ENCODE results near the gene CPEB1. TPM values are rescaled to one million over a fixed set of nuclear protein-coding genes. Genes with fewer than 3 reads are reported as not detected.

Gene CPEB1
- total and polyA plus RNA-seq, 9 donors: 5.4 to 28.9 (median 10.5) TPM

GRCh38 chr15:82556315-82557035 lies 90.7 kb downstream of the CPEB1 start:
- intact Hi-C loops (cut with DNase I): no loop called here
- no peaks in the 10 kb centered on the region for H3K36me3 ChIP-seq

GRCh38 chr15:82554849-82555248 lies 92.3 kb downstream of the CPEB1 start:
- 95 to 96% (median 96%) methylated on average over 2 of the region's 2 CpGs for WGBS, 3 donors
- Histone ChIP-seq H3K27me3 (no peaks in the 10 kb centered on the region), H3K4me1 (ENCODE audit: insufficient read depth) (no peaks in the 10 kb centered on the region), H3K9me3 (no peaks in the 10 kb centered on the region), H3K36me3 (no peaks in the 10 kb centered on the region), H3K27ac (no peak overlapping the region), H3K4me3 (no peak overlapping the region)
- TF ChIP-seq CTCF (IDR thresholded peaks at IDR 0.05): no peak
- TF ChIP-seq EP300 (IDR thresholded peaks at IDR 0.05): no peak
- TF ChIP-seq POLR2A (IDR thresholded peaks at IDR 0.05): no peak
- intact Hi-C loops (cut with DNase I): no loop called here
- no peak for DNase-seq

More at GRCh38 chr15:82556315-82557035, 90.7 kb downstream of the CPEB1 start:
- TF ChIP-seq POLR2A (IDR thresholded peaks at IDR 0.05) (no peak), CTCF (IDR thresholded peaks at IDR 0.05) (no peak), EP300 (IDR thresholded peaks at IDR 0.05) (no peak)
- no peak for DNase-seq
- Histone ChIP-seq H3K27ac (no peak overlapping the region), H3K9me3 (no peaks in the 10 kb centered on the region), H3K4me3 (no peak overlapping the region), H3K27me3 (no peaks in the 10 kb centered on the region), H3K4me1 (ENCODE audit: insufficient read depth) (no peaks in the 10 kb centered on the region)
- WGBS, 3 donors: 77 to 78% (median 77%) methylated on average over 7 of the region's 7 CpGs

GRCh38 chr15:82554351-82554750 lies 92.8 kb downstream of the CPEB1 start:
- intact Hi-C loops (cut with DNase I): no loop called here
- Histone ChIP-seq H3K4me1 (ENCODE audit: insufficient read depth) (no peaks in the 10 kb centered on the region), H3K27me3 (no peaks in the 10 kb centered on the region), H3K4me3 (no peak overlapping the region), H3K9me3 (no peaks in the 10 kb centered on the region), H3K27ac (no peak overlapping the region), H3K36me3 (no peaks in the 10 kb centered on the region)
- no peak for DNase-seq
- TF ChIP-seq POLR2A (IDR thresholded peaks at IDR 0.05): no peak
- no peak for TF ChIP-seq EP300 (IDR thresholded peaks at IDR 0.05)
- no peak for TF ChIP-seq CTCF (IDR thresholded peaks at IDR 0.05)
- WGBS, 3 donors: 87 to 100% (median 95%) methylated on average over 1 of the region's 1 CpG

GRCh38 chr15:82553846-82554245 lies 93.3 kb downstream of the CPEB1 start:
- WGBS, 3 donors: 90 to 100% (median 100%) methylated on average over 1 of the region's 1 CpG
- TF ChIP-seq POLR2A (IDR thresholded peaks at IDR 0.05) (no peak), EP300 (IDR thresholded peaks at IDR 0.05) (no peak)
- no peak for DNase-seq
- H3K9me3 ChIP-seq: no peaks in the 10 kb centered on the region
- H3K27ac ChIP-seq: no peak overlapping the region
- H3K4me3 ChIP-seq: no peak overlapping the region
- no peaks in the 10 kb centered on the region for H3K27me3 ChIP-seq
- intact Hi-C loops (cut with DNase I): no loop called here
- H3K4me1 ChIP-seq (ENCODE audit: insufficient read depth): no peaks in the 10 kb centered on the region
- no peaks in the 10 kb centered on the region for H3K36me3 ChIP-seq

- Histone ChIP-seq H3K4me3 (no peak overlapping the region), H3K9me3 (no peaks in the 10 kb centered on the region), H3K36me3 (no peaks in the 10 kb centered on the region), H3K4me1 (ENCODE audit: insufficient read depth) (no peaks in the 10 kb centered on the region), H3K27ac (no peak overlapping the region), H3K27me3 (no peaks in the 10 kb centered on the region)
- 66 to 80% (median 72%) methylated on average over 2 of the region's 2 CpGs for WGBS, 3 donors
- intact Hi-C loops (cut with DNase I): no loop called here
- no peak for DNase-seq
- TF ChIP-seq CTCF (IDR thresholded peaks at IDR 0.05) (no peak), EP300 (IDR thresholded peaks at IDR 0.05) (no peak), POLR2A (IDR thresholded peaks at IDR 0.05) (no peak)
Observed at GRCh38 chr15:82552861-82553260, 94.3 kb downstream of the CPEB1 start.

All from ovary (tissue), 9 donors.